Hepatocyte (in vitro differentiated cells): ENCODE results near the gene MAOB.

Experiments used
- CTCF ChIP-seq: fragments of 200-600 bp; sonication (generic); IDR thresholded peaks from 2 replicates; pipeline ENCODE4 v1.5.1; 2016; ENCODE audit warnings: antibody characterized with exemption, mild to moderate bottlenecking; ENCODE audit not compliant: poor library complexity
- EZH2 ChIP-seq: fragments of 200-600 bp; sonication (generic); IDR thresholded peaks from 2 replicates; pipeline ENCODE4 v1.6.1; 2016; ENCODE audit warnings: antibody characterized with exemption, mild to moderate bottlenecking, borderline replicate concordance
- EZH2phosphoT487 ChIP-seq: fragments of 200-600 bp; sonication (generic); IDR thresholded peaks from one replicate; pipeline ENCODE4 v1.6.1; 2018; ENCODE audit warnings: antibody characterized with exemption, mild to moderate bottlenecking, low read depth, moderate library complexity; ENCODE audit not compliant: unreplicated experiment, severe bottlenecking

GRCh38 chrX:43840265-43840664 is 42.0 kb downstream of the MAOB start:
- TF ChIP-seq CTCF (no peak), EZH2phosphoT487 (no peak), EZH2 (no peak)
